Ovary (tissue), 9 donors: ENCODE results near the gene PPP1R1C. TPM values are rescaled to one million over a fixed set of nuclear protein-coding genes. Genes with fewer than 3 reads are reported as not detected.

ENCODE experiments used
- DNase-seq, 5 donors: peaks; one replicate each; pipeline ENCODE4 v3.0.0-alpha.2; 2019 to 2020
- H3K27ac ChIP-seq, 2 donors: fragments of 200-600 bp; one replicate each; pipeline versions ENCODE4 v1.5.1 to v1.8.0; 2019 to 2022
- H3K27me3 ChIP-seq: fragments of 200-600 bp; one replicate; pipeline ENCODE4 v1.8.0; 2022
- H3K36me3 ChIP-seq: fragments of 200-600 bp; sonication (generic); one replicate; pipeline ENCODE4 v1.5.1; 2019
- H3K4me1 ChIP-seq: one replicate; pipeline ENCODE4 v1.8.1; 2013; ENCODE audit warnings: mild to moderate bottlenecking, moderate library complexity; ENCODE audit not compliant: insufficient read depth
- H3K4me3 ChIP-seq: fragments of 200-600 bp; sonication (generic); one replicate; pipeline ENCODE4 v1.5.1; 2017
- H3K9me3 ChIP-seq, 2 donors: fragments of 200-600 bp in 1 of 2; sonication (generic) in 1 of 2; one replicate each; pipeline versions ENCODE4 v1.5.1 to v1.8.1; 2013 to 2019; ENCODE audit warnings: mild to moderate bottlenecking in 1 of 2, moderate library complexity in 1 of 2
- CTCF ChIP-seq, 3 donors: fragments of 450-650 bp in 2 of 3; fragments of 200-600 bp in 1 of 3; IDR thresholded peaks; one replicate each; pipeline versions ENCODE4 v1.5.1 to v1.8.0; 2016 to 2022; ENCODE audit warnings: antibody characterized with exemption in 3 of 3, mild to moderate bottlenecking in 1 of 3
- EP300 ChIP-seq: sonication (generic); formaldehyde crosslinking; IDR thresholded peaks from one replicate; pipeline ENCODE4 v1.6.1; 2017; ENCODE audit warnings: antibody characterized with exemption
- POLR2A ChIP-seq: fragments of 450-650 bp; IDR thresholded peaks from one replicate; pipeline ENCODE4 v1.6.1; 2017; ENCODE audit warnings: antibody characterized with exemption, mild to moderate bottlenecking, moderate library complexity
- WGBS, 3 donors: extraction: QIAGEN DNeasy Blood & Tissue Kit in 1 of 3; methylation state at CpG; one replicate each; pipeline versions ENCODE4 v1.1.5 to v1.1.7; 2013 to 2017; 5-methylcytosine and 5-hydroxymethylcytosine counted together
- intact Hi-C, 4 donors: fragments of 100-400 bp; cut with DNase I; formaldehyde crosslinking; loops; one replicate each; pipeline versions ENCODE4 v1.11.0 to v1.15.1; 2022 to 2023
- polyA plus RNA-seq, 2 donors: library from polyadenylated mRNA; stranded (reverse); fragments of 200-250 nt in 1 of 2; fragments of 350-450 nt in 1 of 2; fragmentation: Illumina TruSeq in 1 of 2; extraction: RNeasy Lipid Tissue Mini Kit (QIAGEN cat#74804) in 1 of 2; gene quantifications; one replicate each; pipeline ENCODE4 v1.2.3, GENCODE V29; 2013 to 2014
- total RNA-seq, 7 donors: library from RNA; depleted of rRNA in 2 of 7; stranded (reverse); fragments of >200 nt in 2 of 7; fragmentation: NEBNext Ultra II Directional in 3 of 7; extraction: Animal tissue kit (Norgen Biotek cat#: 25700) in 3 of 7; gene quantifications; one replicate each; pipeline versions ENCODE4 v1.1.0 to v1.2.4, GENCODE V29; 2016 to 2023
- donor health status: DM: no; HTN: no; CAD: no; lungs with moderate emphysema.
- donor health status: DM: no; HTN: no; CAD: no.
- donor health status: Bipolar disorder and iron deficiency.
- donor health status: DM: yes; HTN: yes; CAD: no.
- donor health status: DM: no; HTN: no; CAD: no.
- donor health status: DM: yes; HTN: yes; CAD: no.

PPP1R1C gene
- total and polyA plus RNA-seq, 9 donors = 0.10 to 1.1 (median 0.76) TPM; not detected in 5

GRCh38 chr2:181999911-182000310, 14.3 kb downstream of the PPP1R1C start:
- Histone ChIP-seq H3K36me3 (no peaks in the 10 kb centered on the region), H3K27me3 (no peaks in the 10 kb centered on the region), H3K27ac (no peak overlapping the region), H3K4me1 (no peaks in the 10 kb centered on the region), H3K4me3 (no peak overlapping the region), H3K9me3 (no peaks in the 10 kb centered on the region)
- DNase-seq = no peak
- intact Hi-C loops = no loop called here
- TF ChIP-seq CTCF (IDR thresholded peaks at IDR 0.05) (no peak), POLR2A (no peak), EP300 (no peak)
- 92 to 97% (median 94%) methylated on average over 3 of the region's 3 CpGs for WGBS, 3 donors

- H3K9me3 ChIP-seq = no peaks in the 10 kb centered on the region
- H3K27ac ChIP-seq = no peak overlapping the region
- H3K4me3 ChIP-seq = no peak overlapping the region
- no peak for DNase-seq
- intact Hi-C loops = no loop called here
- no peaks in the 10 kb centered on the region for H3K27me3 ChIP-seq
- H3K36me3 ChIP-seq = no peaks in the 10 kb centered on the region
- H3K4me1 ChIP-seq = no peaks in the 10 kb centered on the region
- 82 to 90% (median 85%) methylated on average over 2 of the region's 2 CpGs for WGBS, 3 donors
- TF ChIP-seq POLR2A = no peak
- TF ChIP-seq CTCF (IDR thresholded peaks at IDR 0.05) = no peak
- no peak for TF ChIP-seq EP300
Measured at GRCh38 chr2:182004945-182005520, 19.4 kb downstream of the PPP1R1C start.

- WGBS, 3 donors = 84 to 89% (median 88%) methylated on average over 4 of the region's 4 CpGs
- H3K27ac ChIP-seq = no peak overlapping the region
- DNase-seq = no peak
- H3K9me3 ChIP-seq = no peaks in the 10 kb centered on the region
- H3K4me1 ChIP-seq = no peaks in the 10 kb centered on the region
- H3K27me3 ChIP-seq = no peaks in the 10 kb centered on the region
- no peak overlapping the region for H3K4me3 ChIP-seq
- no peaks in the 10 kb centered on the region for H3K36me3 ChIP-seq
- TF ChIP-seq POLR2A (no peak), CTCF (IDR thresholded peaks at IDR 0.05) (no peak), EP300 (no peak)
- intact Hi-C loops = no loop called here
Measured at GRCh38 chr2:182006595-182007341, 21.1 kb downstream of the PPP1R1C start.

GRCh38 chr2:182014284-182014683, 28.6 kb downstream of the PPP1R1C start:
- no peaks in the 10 kb centered on the region for H3K9me3 ChIP-seq
- WGBS, 3 donors = 88 to 98% (median 92%) methylated on average over 5 of the region's 5 CpGs
- intact Hi-C loops = no loop called here
- no peak for TF ChIP-seq CTCF (IDR thresholded peaks at IDR 0.05)
- H3K36me3 ChIP-seq = no peaks in the 10 kb centered on the region
- H3K27ac ChIP-seq = no peak overlapping the region
- no peaks in the 10 kb centered on the region for H3K4me1 ChIP-seq
- no peak overlapping the region for H3K4me3 ChIP-seq
- no peak for DNase-seq
- no peaks in the 10 kb centered on the region for H3K27me3 ChIP-seq
